ENCODE measurements around the gene LMNA. TPM values are rescaled to one million over a fixed set of nuclear protein-coding genes. Genes with fewer than 3 reads are reported as not detected.

Gene LMNA
- total RNA-seq, 1 donor, result 854 TPM

DNA sequence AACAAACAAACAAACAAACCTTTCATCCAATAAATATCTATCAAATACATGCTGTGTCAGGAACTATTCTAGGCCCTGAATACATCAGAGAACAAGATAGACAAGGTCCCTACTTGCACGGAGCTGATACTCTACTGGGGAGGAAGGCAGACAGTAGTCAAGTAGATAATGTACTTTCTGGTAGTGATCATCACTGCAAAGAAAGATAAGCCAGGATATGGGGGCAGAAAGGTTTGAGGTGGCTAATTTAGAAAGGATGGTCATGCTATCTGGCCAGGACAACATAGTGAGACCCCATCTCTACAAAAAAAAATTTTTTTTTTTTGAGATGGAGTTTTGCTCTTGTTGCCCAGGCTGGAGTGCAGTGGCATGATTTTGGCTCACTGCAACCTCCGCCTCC lies 22.9 kb upstream of the LMNA start:
- no peak overlapping the region for H3K4me2 ChIP-seq (ENCODE audit: insufficient read depth, low read length)
- peak; percentile 75 for DNase-seq (ENCODE audit: insufficient read length, low spot score, missing footprints)
- H2AFZ ChIP-seq (ENCODE audit: low read length), result no peak overlapping the region
- H3K27me3 ChIP-seq (ENCODE audit: insufficient read depth, low read length), result no peaks in the 10 kb centered on the region
- H3K36me3 ChIP-seq (ENCODE audit: insufficient read depth, low read length), result no peaks in the 10 kb centered on the region
- H3K79me2 ChIP-seq (ENCODE audit: insufficient read depth, low read length), result peaks cover 6% of the 10 kb centered on the region
- H3K9me3 ChIP-seq (ENCODE audit: low read depth, low read length), result no peaks in the 10 kb centered on the region
- H3K4me3 ChIP-seq (ENCODE audit: insufficient read depth, low read length), result no peak overlapping the region
- peaks cover 5% of the 10 kb centered on the region for H4K20me1 ChIP-seq (ENCODE audit: insufficient read depth, low read length)
- H3K4me1 ChIP-seq (ENCODE audit: insufficient read depth, low read length), result peaks cover 9% of the 10 kb centered on the region
- no peak for TF ChIP-seq CTCF (IDR thresholded peaks at IDR 0.05; ENCODE audit: extremely low read depth, low read depth, low read length)
- H3K27ac ChIP-seq (ENCODE audit: low read depth, low read length), result no peak overlapping the region

GRCh38 chr1:156095906-156096508 lies 18.5 kb upstream of the LMNA start:
- DNase-seq (ENCODE audit: insufficient read length, low spot score, missing footprints), result peak; percentile 48
- TF ChIP-seq CTCF (IDR thresholded peaks at IDR 0.05; ENCODE audit: extremely low read depth, low read depth, low read length), result no peak
- no peak overlapping the region for H3K4me3 ChIP-seq (ENCODE audit: insufficient read depth, low read length)

GRCh38 chr1:156096640-156097391 lies 17.7 kb upstream of the LMNA start:
- DNase-seq (ENCODE audit: insufficient read length, low spot score, missing footprints), result peak; percentile 97
- H3K4me2 ChIP-seq (ENCODE audit: insufficient read depth, low read length), result peak overlapping the region; percentile 32
- no peaks in the 10 kb centered on the region for H4K20me1 ChIP-seq (ENCODE audit: insufficient read depth, low read length)
- H3K27ac ChIP-seq (ENCODE audit: low read depth, low read length), result peak overlapping the region; percentile 86
- H3K9me3 ChIP-seq (ENCODE audit: low read depth, low read length), result no peaks in the 10 kb centered on the region
- H3K36me3 ChIP-seq (ENCODE audit: insufficient read depth, low read length), result no peaks in the 10 kb centered on the region
- peaks cover 6% of the 10 kb centered on the region for H3K79me2 ChIP-seq (ENCODE audit: insufficient read depth, low read length)
- TF ChIP-seq CTCF (IDR thresholded peaks at IDR 0.05; ENCODE audit: extremely low read depth, low read depth, low read length), result peak; percentile 97
- no peak overlapping the region for H2AFZ ChIP-seq (ENCODE audit: low read length)
- peaks cover 29% of the 10 kb centered on the region for H3K4me1 ChIP-seq (ENCODE audit: insufficient read depth, low read length)
- no peak overlapping the region for H3K4me3 ChIP-seq (ENCODE audit: insufficient read depth, low read length)
- no peaks in the 10 kb centered on the region for H3K27me3 ChIP-seq (ENCODE audit: insufficient read depth, low read length)

More at GRCh38 chr1:156095906-156096508, 18.5 kb upstream of the LMNA start:
- H3K9me3 ChIP-seq (ENCODE audit: low read depth, low read length), result no peaks in the 10 kb centered on the region
- peaks cover 6% of the 10 kb centered on the region for H3K79me2 ChIP-seq (ENCODE audit: insufficient read depth, low read length)
- no peak overlapping the region for H2AFZ ChIP-seq (ENCODE audit: low read length)
- peak overlapping the region; percentile 86 for H3K27ac ChIP-seq (ENCODE audit: low read depth, low read length)
- H3K36me3 ChIP-seq (ENCODE audit: insufficient read depth, low read length), result no peaks in the 10 kb centered on the region
- no peak overlapping the region for H3K4me2 ChIP-seq (ENCODE audit: insufficient read depth, low read length)
- no peaks in the 10 kb centered on the region for H3K27me3 ChIP-seq (ENCODE audit: insufficient read depth, low read length)
- H3K4me1 ChIP-seq (ENCODE audit: insufficient read depth, low read length), result peaks cover 24% of the 10 kb centered on the region
- H4K20me1 ChIP-seq (ENCODE audit: insufficient read depth, low read length), result no peaks in the 10 kb centered on the region

- H3K4me3 ChIP-seq (ENCODE audit: insufficient read depth, low read length), result no peak overlapping the region
- no peak for TF ChIP-seq CTCF (IDR thresholded peaks at IDR 0.05; ENCODE audit: extremely low read depth, low read depth, low read length)
Measured at GRCh38 chr1:156097499-156098178, 16.9 kb upstream of the LMNA start.

More at GRCh38 chr1:156097499-156098178, 16.9 kb upstream of the LMNA start:
- no peak overlapping the region for H2AFZ ChIP-seq (ENCODE audit: low read length)
- H3K27me3 ChIP-seq (ENCODE audit: insufficient read depth, low read length), result no peaks in the 10 kb centered on the region
- H3K4me2 ChIP-seq (ENCODE audit: insufficient read depth, low read length), result no peak overlapping the region
- H3K27ac ChIP-seq (ENCODE audit: low read depth, low read length), result peak overlapping the region; percentile 86
- H4K20me1 ChIP-seq (ENCODE audit: insufficient read depth, low read length), result no peaks in the 10 kb centered on the region
- no peaks in the 10 kb centered on the region for H3K36me3 ChIP-seq (ENCODE audit: insufficient read depth, low read length)
- H3K79me2 ChIP-seq (ENCODE audit: insufficient read depth, low read length), result peaks cover 6% of the 10 kb centered on the region
- H3K4me1 ChIP-seq (ENCODE audit: insufficient read depth, low read length), result peaks cover 35% of the 10 kb centered on the region
- no peaks in the 10 kb centered on the region for H3K9me3 ChIP-seq (ENCODE audit: low read depth, low read length)
- no peak for DNase-seq (ENCODE audit: insufficient read length, low spot score, missing footprints)
